Activated T-cell treated with anti-CD3 and anti-CD28 coated beads for 24 hours (primary cell): ENCODE results near the gene GAMT.
A peak's percentile ranks its signal among the peaks of the same experiment; 100 is the strongest.
"Not testable (repeated sequence)": the region's sequence is repeated elsewhere in the genome, so short reads cannot be mapped to it uniquely, and the experiment has no call there.

Source experiments
- DNase-seq: peaks from one replicate; pipeline ENCODE4 v3.0.0-alpha.2; 2020; ENCODE audit warnings: low read depth

Gene GAMT

GRCh38 chr19:1401138-1401888, at the start of gene GAMT:
Gene GAMT, minus strand, starts transcription at chr19:1401542. Its CDS starts 66 bp downstream, at chr19:1401476.
- DNase-seq: peak; percentile 41

DNA sequence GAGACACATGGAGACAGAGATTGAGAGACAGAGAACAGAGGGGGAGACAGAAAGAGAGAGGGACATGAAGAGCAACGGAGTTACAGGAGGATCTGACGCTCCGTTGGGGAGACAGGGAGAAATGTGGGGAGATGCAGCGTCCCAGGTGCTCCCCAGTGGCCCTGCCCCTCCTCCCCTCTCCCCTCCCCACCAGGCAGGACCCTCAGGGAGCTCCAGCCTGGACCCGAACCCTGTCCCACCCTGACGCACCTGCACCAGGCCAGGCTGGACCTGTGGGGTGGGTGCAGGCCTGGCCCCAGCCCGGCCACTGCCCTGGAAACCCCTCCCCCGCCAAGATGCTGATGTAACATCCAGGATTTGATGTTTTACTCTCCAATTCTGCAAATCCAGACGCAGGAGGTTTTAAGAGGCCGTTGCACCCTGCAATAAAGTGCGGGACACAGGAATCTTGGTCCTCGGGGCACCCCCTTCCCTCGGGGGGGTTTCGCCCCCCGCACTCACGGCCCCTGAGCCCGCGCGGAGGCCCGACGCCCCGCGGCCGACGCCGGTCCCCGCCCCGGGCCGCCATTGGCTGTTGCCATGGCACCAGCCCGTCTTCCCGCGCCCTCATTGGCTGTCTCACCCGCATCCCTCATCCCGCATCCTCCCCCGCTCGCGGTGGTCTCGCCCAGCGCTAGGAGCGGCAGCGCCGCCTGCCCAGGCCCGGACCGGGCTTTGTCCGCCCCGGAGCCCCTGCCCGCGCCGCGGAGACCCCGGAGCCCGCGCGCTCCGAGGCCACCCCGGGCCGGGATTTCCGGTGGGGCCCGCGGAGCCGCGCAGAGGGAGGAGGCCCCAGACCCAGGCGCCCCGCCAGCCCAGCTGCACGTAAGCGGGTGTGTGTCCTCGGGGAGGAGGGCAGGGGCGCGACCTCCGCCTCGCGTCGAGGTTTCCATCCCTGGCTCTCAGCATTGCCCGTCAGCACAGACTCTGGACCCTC, 48.4 kb upstream of the GAMT start, which contains the start of gene APC2:
APC2 (plus strand) TSS at position 655 of the 976 bp plus-strand sequence. CDS start 2,881 bp downstream, outside the sequence.
- no peak for DNase-seq

GRCh38 chr19:1447944-1448343, 46.6 kb upstream of the GAMT start:
- no peak for DNase-seq

- DNase-seq: no peak
Observed at GRCh38 chr19:1447504-1447903, 46.2 kb upstream of the GAMT start.

DNA sequence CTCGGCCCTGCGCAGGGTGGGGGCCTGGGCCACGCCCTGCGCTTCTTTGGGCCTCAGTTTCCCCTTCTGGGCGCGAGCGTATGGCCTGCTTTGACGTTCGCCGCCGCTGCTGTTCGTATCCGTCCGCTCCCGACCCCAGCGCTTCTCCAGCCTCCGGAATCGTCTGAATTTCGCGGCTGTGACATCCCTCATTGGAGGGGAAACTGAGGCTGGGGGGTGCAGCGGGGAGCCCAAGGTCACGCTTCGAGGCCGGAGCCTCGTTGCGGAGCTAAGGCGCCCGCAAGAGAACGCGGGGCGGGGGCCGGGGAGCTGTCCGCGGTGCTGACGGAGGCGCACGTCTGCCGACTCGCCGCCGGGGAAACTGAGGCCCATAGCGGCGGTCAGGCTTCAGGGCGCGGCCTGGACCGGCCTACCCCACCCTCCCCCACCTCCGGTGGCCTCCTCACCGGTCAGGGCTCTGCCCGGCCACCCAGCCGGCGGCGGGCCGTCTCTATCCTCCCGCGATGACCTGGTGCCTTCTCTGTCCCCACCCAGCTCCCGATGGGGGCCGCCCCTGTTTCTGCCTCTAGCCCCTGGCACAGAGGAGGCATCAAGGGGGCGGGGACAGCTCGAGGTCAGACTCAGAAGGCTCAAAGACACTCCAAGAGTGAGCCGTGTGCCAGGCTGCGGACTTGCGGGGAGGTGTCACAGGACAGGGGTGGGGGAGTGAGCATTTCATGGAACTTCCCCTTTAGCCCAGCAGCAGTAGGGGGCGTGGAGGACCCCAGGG, 45.6 kb upstream of the GAMT start:
- DNase-seq: no peak

- DNase-seq: no peak
Observed at GRCh38 chr19:1445932-1446712, 44.8 kb upstream of the GAMT start.

DNA sequence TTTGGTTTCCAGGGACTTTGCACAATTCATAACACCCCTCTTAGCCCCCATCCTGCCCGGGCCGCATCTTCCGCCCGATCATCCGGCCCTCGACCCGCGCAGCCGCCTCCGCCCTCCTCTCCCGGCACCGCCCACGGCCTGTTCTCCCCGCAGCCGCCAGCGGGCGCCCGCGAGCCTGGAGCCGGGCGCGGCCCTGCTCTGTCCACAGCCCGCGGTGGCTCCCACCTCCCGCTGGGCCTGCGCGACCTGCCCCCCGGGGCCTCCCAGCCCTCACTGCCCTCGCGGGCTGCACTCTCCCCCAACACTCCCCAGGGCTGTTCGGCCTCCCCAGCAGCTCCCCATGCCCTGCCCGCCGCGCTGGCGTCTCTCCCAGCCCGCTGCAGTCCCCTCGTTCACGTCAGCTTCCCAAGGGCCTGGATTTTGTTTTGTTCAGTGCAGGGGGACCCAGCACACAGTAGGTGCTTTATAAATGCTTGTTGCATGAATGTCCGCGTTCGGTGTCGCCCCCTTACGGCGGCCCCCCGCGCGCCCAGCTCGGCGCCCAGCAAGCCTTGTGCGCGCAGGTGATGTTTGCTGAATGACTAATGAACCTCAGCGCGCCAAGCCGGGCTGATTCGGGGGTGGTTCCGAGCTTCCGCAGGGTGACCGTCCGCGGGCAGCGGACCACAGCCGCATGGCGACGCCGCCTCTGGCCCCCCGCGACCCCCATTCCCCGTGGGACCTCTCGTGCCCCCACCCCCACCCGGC, 44.0 kb upstream of the GAMT start:
- DNase-seq: peak; percentile 72

- DNase-seq: no peak
Observed at GRCh38 chr19:1441677-1442438, 40.5 kb upstream of the GAMT start.

GRCh38 chr19:1441022-1441426, 39.7 kb upstream of the GAMT start:
- DNase-seq: no peak

- DNase-seq: no peak
Observed at GRCh38 chr19:1440418-1440801, 39.1 kb upstream of the GAMT start.

GRCh38 chr19:1439525-1440417, 38.4 kb upstream of the GAMT start:
- DNase-seq: not testable (repeated sequence)

GRCh38 chr19:1438933-1439354, 37.6 kb upstream of the GAMT start:
- no peak for DNase-seq

GRCh38 chr19:1438035-1438932, 36.9 kb upstream of the GAMT start, which contains the start of gene RPS15:
Gene RPS15, plus strand, starts transcription at chr19:1438396. Its CDS starts 30 bp downstream, at chr19:1438426.
- DNase-seq: peak; percentile 92

DNA sequence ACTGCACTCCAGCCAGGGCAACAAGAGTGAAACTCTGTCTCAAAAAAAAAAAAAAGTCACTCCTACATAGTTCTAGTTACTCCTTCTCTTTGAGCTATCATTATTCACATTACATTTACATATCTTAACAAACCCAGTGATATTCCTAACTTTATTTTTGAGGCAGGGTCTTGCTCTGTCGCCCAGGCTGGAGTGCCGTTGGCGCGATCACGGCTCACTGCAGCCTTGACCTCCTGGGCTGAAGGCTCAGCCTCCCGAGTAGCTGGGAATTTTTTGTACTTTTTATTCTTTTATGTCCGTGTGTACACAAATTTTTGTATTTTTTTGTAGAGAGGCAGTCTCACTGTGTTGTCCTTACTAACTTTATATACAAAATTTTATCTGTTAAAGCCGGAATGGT, 36.3 kb upstream of the GAMT start:
- no peak for DNase-seq

DNA sequence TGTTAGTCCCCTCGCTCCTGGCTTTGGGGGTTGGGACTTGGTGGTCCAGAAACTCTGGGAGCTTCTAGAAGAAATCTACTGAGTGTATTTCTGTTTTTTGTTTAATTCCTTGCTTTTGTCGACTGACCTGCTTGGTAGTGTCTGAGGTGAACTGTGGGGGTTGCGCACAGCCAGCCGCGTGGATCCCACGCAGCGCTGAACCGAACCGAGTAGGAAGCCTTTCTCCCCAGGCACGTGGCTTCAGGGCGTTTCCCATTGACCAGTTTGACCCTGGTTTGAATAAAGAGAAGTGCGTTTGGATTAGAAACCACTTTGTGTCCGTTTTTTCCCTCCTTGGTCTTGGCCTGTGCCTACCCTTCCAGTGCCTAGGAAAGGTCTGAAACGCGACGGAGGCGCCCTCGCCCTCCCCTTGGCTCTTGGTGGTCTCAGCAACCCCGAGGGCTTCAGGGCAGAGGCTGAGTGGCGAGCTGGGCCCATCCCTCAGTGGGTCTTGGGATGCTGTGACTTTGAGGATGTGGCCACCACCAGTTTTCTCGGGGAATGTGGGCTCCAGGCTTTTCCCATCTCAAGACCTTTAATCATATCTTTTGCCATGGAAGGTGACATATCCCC, 34.1 kb upstream of the GAMT start:
- DNase-seq: no peak

GRCh38 chr19:1434577-1435060, 33.3 kb upstream of the GAMT start:
- no peak for DNase-seq

GRCh38 chr19:1434040-1434366, 32.7 kb upstream of the GAMT start:
- DNase-seq: no peak
